Lung (tissue), 12 donors: ENCODE measurements around the gene PCSK9. TPM values are rescaled to one million over a fixed set of nuclear protein-coding genes. Genes with fewer than 3 reads are reported as not detected.

Experiments used
- ATAC-seq: fragments of 200-7000 bp; cut with Tn5 transposase; one replicate; pipeline ENCODE4 v1.9.1; 2020; ENCODE audit warnings: moderate number of reproducible peaks; ENCODE audit not compliant: insufficient read depth, low FRiP score
- DNase-seq, 3 donors: peaks; one replicate each; pipeline ENCODE4 v3.0.0-alpha.2; 2013 to 2017
- H3K27ac ChIP-seq, 2 donors: one replicate each; pipeline ENCODE4 v1.5.1; 2013; ENCODE audit warnings: mild to moderate bottlenecking in 2 of 2, moderate library complexity in 2 of 2, control low read depth in 1 of 2, inconsistent platforms in 1 of 2, low read depth in 1 of 2, low read length in 1 of 2
- H3K27me3 ChIP-seq, 3 donors: one replicate each; pipeline ENCODE4 v1.5.1; 2013; ENCODE audit warnings: low read length in 2 of 3; ENCODE audit not compliant: control insufficient read depth in 3 of 3, insufficient read depth in 3 of 3
- H3K36me3 ChIP-seq, 4 donors: one replicate each; pipeline ENCODE4 v1.5.1; 2013; ENCODE audit warnings: low read length in 4 of 4, mild to moderate bottlenecking in 1 of 4, moderate library complexity in 1 of 4; ENCODE audit not compliant: control insufficient read depth in 4 of 4, insufficient read depth in 4 of 4
- H3K4me1 ChIP-seq, 5 donors: one replicate each; pipeline ENCODE4 v1.5.1; 2013; ENCODE audit warnings: low read length in 5 of 5, mild to moderate bottlenecking in 2 of 5, moderate library complexity in 1 of 5; ENCODE audit not compliant: control insufficient read depth in 5 of 5, insufficient read depth in 5 of 5
- H3K4me3 ChIP-seq: one replicate; pipeline ENCODE4 v1.5.1; 2013; ENCODE audit warnings: mild to moderate bottlenecking, control low read depth, moderate library complexity
- H3K9ac ChIP-seq, 2 donors: one replicate each; pipeline ENCODE4 v1.5.1; 2013; ENCODE audit warnings: low read length in 2 of 2, control low read depth in 1 of 2; ENCODE audit not compliant: insufficient read depth in 1 of 2
- H3K9me3 ChIP-seq, 4 donors: one replicate each; pipeline ENCODE4 v1.5.1; 2013; ENCODE audit warnings: low read length in 3 of 4, mild to moderate bottlenecking in 1 of 4, moderate library complexity in 1 of 4; ENCODE audit not compliant: control insufficient read depth in 4 of 4, insufficient read depth in 3 of 4
- WGBS, 2 donors: extraction: QIAGEN DNeasy Blood & Tissue Kit; methylation state at CpG; one replicate each; pipeline ENCODE4 v1.1.7; 2013; 5-methylcytosine and 5-hydroxymethylcytosine counted together
- polyA plus RNA-seq, 2 donors: library from polyadenylated mRNA; stranded (reverse); fragments of 200-250 nt; gene quantifications; one replicate each; pipeline ENCODE4 v1.2.1, GENCODE V29; 2013
- total RNA-seq, 2 donors: library from RNA; depleted of rRNA in 1 of 2; stranded (reverse); fragments of >200 nt in 1 of 2; gene quantifications; one replicate each; pipeline ENCODE4 v1.2.1, GENCODE V29; 2014 to 2021
- TF ChIP-seq, protein P1 (sequence below): IDR thresholded peaks from 2 replicates; pipeline ENCODE4 v1.5.1; 2012; ENCODE audit warnings: mild to moderate bottlenecking; ENCODE audit errors: control extremely low read depth, extremely low read depth
- donor health status: control.
- donor health status: control.
- donor health status: Bipolar disorder and iron deficiency.
- donor health status: healthy.
- donor health status: DM: yes; HTN: yes; CAD: no.

Gene PCSK9
- total and polyA plus RNA-seq, 4 donors, result 13.0 to 47.2 (median 21.0) TPM

- Histone ChIP-seq H3K4me1 (no peaks in the 10 kb centered on the region), H3K27me3 (no peaks in the 10 kb centered on the region), H3K9me3 (no peaks in the 10 kb centered on the region), H3K4me3 (no peak overlapping the region), H3K36me3 (peaks cover 32 to 54% (median 40%) of the 10 kb centered on the region in 4 donors), H3K27ac (no peak overlapping the region), H3K9ac (no peak overlapping the region)
- 94 to 96% methylated on average over 2 of the region's 2 CpGs for WGBS, 2 donors
- TF ChIP-seq, protein P1, sequence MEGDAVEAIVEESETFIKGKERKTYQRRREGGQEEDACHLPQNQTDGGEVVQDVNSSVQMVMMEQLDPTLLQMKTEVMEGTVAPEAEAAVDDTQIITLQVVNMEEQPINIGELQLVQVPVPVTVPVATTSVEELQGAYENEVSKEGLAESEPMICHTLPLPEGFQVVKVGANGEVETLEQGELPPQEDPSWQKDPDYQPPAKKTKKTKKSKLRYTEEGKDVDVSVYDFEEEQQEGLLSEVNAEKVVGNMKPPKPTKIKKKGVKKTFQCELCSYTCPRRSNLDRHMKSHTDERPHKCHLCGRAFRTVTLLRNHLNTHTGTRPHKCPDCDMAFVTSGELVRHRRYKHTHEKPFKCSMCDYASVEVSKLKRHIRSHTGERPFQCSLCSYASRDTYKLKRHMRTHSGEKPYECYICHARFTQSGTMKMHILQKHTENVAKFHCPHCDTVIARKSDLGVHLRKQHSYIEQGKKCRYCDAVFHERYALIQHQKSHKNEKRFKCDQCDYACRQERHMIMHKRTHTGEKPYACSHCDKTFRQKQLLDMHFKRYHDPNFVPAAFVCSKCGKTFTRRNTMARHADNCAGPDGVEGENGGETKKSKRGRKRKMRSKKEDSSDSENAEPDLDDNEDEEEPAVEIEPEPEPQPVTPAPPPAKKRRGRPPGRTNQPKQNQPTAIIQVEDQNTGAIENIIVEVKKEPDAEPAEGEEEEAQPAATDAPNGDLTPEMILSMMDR, result no peak
- DNase-seq (no peak), ATAC-seq (no peak)
Observed at GRCh38 chr1:55074455-55074854, 35.1 kb downstream of the PCSK9 start.

- TF ChIP-seq, protein P1, result no peak
- Histone ChIP-seq H3K27ac (no peak overlapping the region), H3K9me3 (no peaks in the 10 kb centered on the region), H3K27me3 (no peaks in the 10 kb centered on the region), H3K36me3 (peaks cover 26 to 59% (median 44%) of the 10 kb centered on the region in 4 donors), H3K4me3 (no peak overlapping the region), H3K9ac (no peak overlapping the region), H3K4me1 (peaks cover 0 to 2% (median 0%) of the 10 kb centered on the region in 5 donors)
- no peak for ATAC-seq
- no peak for DNase-seq
- WGBS, 2 donors, result 95 to 100% methylated on average over 1 of the region's 1 CpG
Observed at GRCh38 chr1:55076356-55076755, 37.0 kb downstream of the PCSK9 start.

DNA sequence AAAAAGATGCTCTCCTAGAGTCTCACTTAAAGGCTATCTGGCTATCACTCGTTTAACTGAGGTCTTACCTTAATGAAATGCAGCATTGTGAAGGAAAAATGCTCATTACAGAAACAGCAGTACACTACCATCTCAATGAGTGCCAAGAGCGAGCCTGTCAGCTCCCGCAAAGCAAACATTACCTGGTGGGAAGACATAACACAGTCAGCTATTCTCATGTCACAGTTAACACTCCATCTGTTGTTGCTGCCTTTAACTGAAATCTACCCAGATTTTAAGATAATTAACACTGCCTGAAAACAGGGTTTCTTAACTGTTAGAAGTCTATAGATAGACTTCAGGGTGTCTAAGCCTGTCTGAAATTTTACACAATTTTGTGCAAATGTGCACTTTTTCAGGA lies 39.1 kb downstream of the PCSK9 start:
- Histone ChIP-seq H3K4me3 (no peak overlapping the region), H3K36me3 (peaks cover 22 to 50% (median 35%) of the 10 kb centered on the region in 4 donors), H3K9ac (no peak overlapping the region), H3K4me1 (peaks cover 0 to 4% (median 0%) of the 10 kb centered on the region in 5 donors), H3K27me3 (no peaks in the 10 kb centered on the region), H3K27ac (no peak overlapping the region), H3K9me3 (no peaks in the 10 kb centered on the region)
- ATAC-seq, result no peak
- 88 to 91% methylated on average over 3 of the region's 3 CpGs for WGBS, 2 donors
- DNase-seq, result no peak
- TF ChIP-seq, protein P1, result no peak

GRCh38 chr1:55079651-55080050 lies 40.3 kb downstream of the PCSK9 start:
- no peak overlapping the region for H3K4me3 ChIP-seq
- ATAC-seq, result no peak
- 97 to 99% methylated on average over 7 of the region's 7 CpGs for WGBS, 2 donors
- H3K9ac ChIP-seq, result no peak overlapping the region
- DNase-seq, result no peak
- H3K9me3 ChIP-seq, result no peaks in the 10 kb centered on the region
- no peaks in the 10 kb centered on the region for H3K27me3 ChIP-seq
- H3K4me1 ChIP-seq, result peaks cover 0 to 4% (median 0%) of the 10 kb centered on the region in 5 donors
- H3K36me3 ChIP-seq, result peaks cover 27 to 54% (median 36%) of the 10 kb centered on the region in 4 donors
- TF ChIP-seq, protein P1, result no peak
- H3K27ac ChIP-seq, result no peak overlapping the region
